Head of caudate nucleus (tissue), 42 donors: Measurements from ENCODE around the gene SEMA3B.

Source experiments
- DNase-seq, 42 donors: peaks; one replicate each; pipeline versions ENCODE4 v3.0.0 to v3.0.0-alpha.2; 2020 to 2021; ENCODE audit warnings: mixed read lengths in 7 of 42
- intact Hi-C: fragments of 100-400 bp; cut with DNase I; formaldehyde crosslinking; loops from one replicate; pipeline ENCODE4 v1.15.0; 2022

The SEMA3B gene

GRCh38 chr3:50319181-50319893, 50.4 kb downstream of the SEMA3B start:
- intact Hi-C loops: no loop called here
- no peak for DNase-seq

DNA sequence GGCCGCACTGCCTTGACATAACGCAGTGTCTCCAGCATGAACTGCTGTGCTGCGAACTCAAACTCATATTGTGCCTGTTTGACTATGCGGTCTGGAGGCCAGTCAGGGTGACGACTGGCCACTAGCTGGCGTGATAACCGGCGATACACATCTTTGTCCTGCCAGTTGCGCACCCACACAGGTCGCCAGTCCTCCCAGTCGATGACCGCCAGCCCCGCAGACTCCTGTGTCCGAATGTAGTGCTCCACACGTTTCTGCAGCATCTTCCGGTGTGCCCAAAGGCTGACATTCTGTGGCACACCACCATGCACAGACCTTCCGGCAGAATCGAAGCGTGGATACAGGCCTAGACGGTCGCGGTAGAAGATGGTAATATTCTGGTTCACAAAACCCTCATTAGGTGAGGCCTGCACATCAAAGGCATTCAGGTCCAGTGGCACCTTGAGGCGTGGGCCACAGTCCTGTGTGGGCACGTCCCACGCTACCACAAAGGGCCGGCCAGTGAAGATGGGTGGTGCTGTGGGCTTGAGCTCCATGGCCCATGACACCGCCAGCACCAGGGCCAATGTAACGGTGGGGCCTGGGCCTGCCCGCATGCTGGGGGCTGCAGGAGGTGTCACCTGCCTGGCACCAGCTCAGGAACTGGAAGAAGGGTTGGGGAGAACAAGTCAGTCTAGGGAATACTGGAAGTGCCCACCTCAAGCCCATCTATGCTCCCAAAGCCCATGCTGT, 51.1 kb downstream of the SEMA3B start:
- DNase-seq: no peak
- intact Hi-C loops: loop anchor here (10.0 kb wide), 2 partner anchors 45 to 95 kb away; partner anchors contain the start of gene LSMEM2

- intact Hi-C loops: loop anchor here (10.0 kb wide), 2 partner anchors 46 to 96 kb away; partner anchors contain the start of gene LSMEM2
- DNase-seq: peak in 41 of 42 donors; percentile 66 to 93 (median 85)
Measured at GRCh38 chr3:50320853-50321335, 51.9 kb downstream of the SEMA3B start.

- intact Hi-C loops: loop anchor here (10.0 kb wide), 2 partner anchors 47 to 97 kb away; partner anchors contain the start of gene LSMEM2
- DNase-seq: peak; percentile 77 to 97 (median 91)
Measured at GRCh38 chr3:50321336-50322114, 52.6 kb downstream of the SEMA3B start.

DNA sequence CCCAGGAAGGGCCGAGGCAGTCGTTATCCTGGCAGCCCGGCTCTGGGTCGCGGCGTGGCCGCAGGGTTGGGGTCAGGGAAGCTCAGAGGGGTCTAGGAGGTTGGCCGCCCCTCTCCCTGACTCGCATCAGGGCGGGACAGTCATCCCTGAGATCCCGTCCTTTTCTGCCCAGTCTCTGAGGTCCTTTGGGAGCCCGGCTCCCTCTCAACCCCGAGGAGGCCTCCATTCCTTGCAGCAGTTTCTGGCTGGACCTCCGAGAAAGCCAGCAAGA, 53.1 kb downstream of the SEMA3B start:
- intact Hi-C loops: loop anchor here (10.0 kb wide), 2 partner anchors 47 to 97 kb away; partner anchors contain the start of gene LSMEM2

GRCh38 chr3:50322386-50323091, 53.6 kb downstream of the SEMA3B start, which contains the start of gene HYAL2:
HYAL2 (minus strand) TSS chr3:50322745; CDS start chr3:50320489, 2,256 bp downstream.
- intact Hi-C loops: loop anchor here (10.0 kb wide), 2 partner anchors 48 to 98 kb away; partner anchors contain the start of gene LSMEM2
- DNase-seq: peak in 1 of 42 donors; percentile 23

More for the DNA sequence above, 53.1 kb downstream of the SEMA3B start:
- DNase-seq: no peak

DNA sequence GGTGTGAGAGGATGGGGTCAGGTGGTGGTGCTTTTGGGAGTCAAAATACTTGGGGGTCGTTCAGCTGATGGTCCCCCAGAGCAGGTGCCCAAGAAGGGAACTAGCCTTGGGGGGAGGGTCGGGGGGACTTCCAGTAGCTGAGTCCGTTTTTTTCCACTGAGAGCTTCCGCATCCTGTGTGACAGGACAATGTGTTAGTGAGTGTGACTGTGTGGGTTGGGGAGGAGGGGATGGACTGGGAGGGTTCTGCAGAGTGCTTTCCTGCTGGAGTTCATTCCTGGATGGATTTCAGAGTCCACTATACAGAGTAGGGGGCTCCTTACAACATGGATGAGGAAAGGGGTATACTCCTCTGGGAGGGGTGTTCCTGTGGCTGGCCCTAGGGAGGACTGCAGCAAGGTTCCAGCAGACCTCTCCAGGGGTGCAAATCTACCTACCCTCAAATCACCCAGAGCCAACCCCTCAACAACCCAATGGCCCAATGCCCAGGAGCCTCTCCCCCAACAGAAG, 54.2 kb downstream of the SEMA3B start:
- intact Hi-C loops: loop anchor here (10.0 kb wide), 2 partner anchors 48 to 98 kb away; partner anchors contain the start of gene LSMEM2
- peak in 1 of 42 donors; percentile 21 for DNase-seq

- DNase-seq: peak in 1 of 42 donors; percentile 22
- intact Hi-C loops: loop anchor here (10.0 kb wide), 2 partner anchors 49 to 99 kb away; partner anchors contain the start of gene LSMEM2
Measured at GRCh38 chr3:50323614-50324199, 54.8 kb downstream of the SEMA3B start.

- DNase-seq: peak in 41 of 42 donors; percentile 57 to 91 (median 77)
Measured at GRCh38 chr3:50324351-50325112, 55.6 kb downstream of the SEMA3B start.

GRCh38 chr3:50325113-50325480, 56.1 kb downstream of the SEMA3B start:
- intact Hi-C loops: loop anchor here (5.0 to 10.0 kb wide), 3 partner anchors 33 to 100 kb away; partner anchors contain the start of genes IFRD2 and LSMEM2
- DNase-seq: no peak

More at GRCh38 chr3:50324351-50325112, 55.6 kb downstream of the SEMA3B start:
- intact Hi-C loops: loop anchor here (5.0 to 10.0 kb wide), 3 partner anchors 32 to 100 kb away; partner anchors contain the start of genes IFRD2 and LSMEM2

DNA sequence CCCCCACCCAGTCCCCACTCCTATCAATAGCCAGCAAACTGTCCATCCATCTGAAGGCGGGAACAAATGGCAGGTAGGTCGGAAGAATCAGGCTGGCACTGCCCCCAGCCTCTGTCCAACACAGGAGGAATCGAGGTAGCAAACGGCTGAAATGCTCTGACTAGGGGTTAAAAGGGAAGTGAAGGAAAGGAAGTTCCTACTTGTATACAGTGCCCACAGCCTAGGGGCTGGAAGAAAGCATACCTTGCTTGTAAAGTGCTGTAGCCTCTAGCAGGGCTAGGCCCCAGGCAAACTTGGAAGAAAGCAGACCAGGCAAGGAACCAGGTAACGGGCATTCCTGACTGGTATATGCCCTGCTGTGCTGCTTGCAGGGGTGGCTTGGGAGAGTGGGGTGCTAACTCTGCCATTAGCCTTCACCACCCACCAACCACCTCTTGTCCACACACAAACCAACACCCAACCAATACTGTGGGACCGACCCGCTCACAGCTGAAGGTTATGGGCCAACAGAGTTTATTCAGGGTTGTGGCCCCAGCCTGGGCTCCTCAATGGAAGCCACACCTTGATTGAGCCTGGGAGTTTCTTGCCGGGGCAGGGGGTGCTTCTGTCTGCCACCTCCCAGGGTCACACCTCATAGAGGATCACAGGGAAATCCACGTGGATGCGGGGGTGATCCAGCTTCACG, 56.7 kb downstream of the SEMA3B start:
- no peak for DNase-seq
- intact Hi-C loops: loop anchor here (5.0 to 10.0 kb wide), 3 partner anchors 33 to 101 kb away; partner anchors contain the start of genes IFRD2 and LSMEM2

DNA sequence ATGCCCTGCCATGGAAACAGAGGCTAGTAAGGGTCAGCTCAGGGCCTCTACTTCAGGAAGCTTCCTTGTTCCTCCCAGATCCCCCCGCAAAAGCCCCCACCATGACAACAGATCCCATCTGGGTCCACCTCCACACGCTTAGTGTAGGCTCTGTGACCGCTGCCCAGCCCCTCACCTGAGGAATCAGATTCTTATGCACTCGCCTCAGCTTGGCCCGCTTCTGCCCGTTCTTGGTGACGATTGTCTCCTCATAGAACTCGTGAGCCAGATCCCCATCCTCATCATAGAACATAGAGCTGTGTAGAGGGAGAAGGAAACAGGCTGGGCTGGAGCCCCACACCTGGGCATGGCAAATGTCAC, 57.2 kb downstream of the SEMA3B start:
- DNase-seq: no peak
- intact Hi-C loops: loop anchor here (5.0 to 10.0 kb wide), 3 partner anchors 34 to 101 kb away; partner anchors contain the start of genes IFRD2 and LSMEM2

DNA sequence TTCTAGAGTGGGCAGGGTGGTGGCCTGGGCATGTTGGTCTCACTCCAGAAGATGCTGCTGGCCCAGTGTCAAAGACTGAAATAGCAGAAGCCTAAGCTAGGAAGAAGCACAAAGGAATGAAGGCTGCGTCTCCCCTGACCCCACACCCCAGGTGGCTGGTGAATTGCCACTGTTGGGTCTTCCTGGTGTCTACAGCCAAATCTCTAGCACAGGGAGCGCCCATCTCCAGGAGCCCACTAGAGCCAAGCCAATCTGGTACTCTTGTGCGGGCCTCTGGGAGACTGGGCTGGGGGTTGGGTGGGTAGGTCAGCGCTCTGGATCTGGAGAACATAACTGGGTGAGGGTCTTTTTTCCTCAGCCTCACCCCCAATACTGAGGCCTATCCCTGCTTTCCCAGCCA, 58.2 kb downstream of the SEMA3B start:
- no peak for DNase-seq
- intact Hi-C loops: loop anchor here (5.0 to 10.0 kb wide), 3 partner anchors 35 to 102 kb away; partner anchors contain the start of genes IFRD2 and LSMEM2
